GM10847 (cell line): ENCODE data around the gene PROS1.

ENCODE experiments used
- POLR2A ChIP-seq: IDR thresholded peaks from 2 replicates; pipeline ENCODE4 v1.6.1; 2011; ENCODE audit not compliant: insufficient read length; ENCODE audit errors: extremely low read depth

PROS1 gene

DNA sequence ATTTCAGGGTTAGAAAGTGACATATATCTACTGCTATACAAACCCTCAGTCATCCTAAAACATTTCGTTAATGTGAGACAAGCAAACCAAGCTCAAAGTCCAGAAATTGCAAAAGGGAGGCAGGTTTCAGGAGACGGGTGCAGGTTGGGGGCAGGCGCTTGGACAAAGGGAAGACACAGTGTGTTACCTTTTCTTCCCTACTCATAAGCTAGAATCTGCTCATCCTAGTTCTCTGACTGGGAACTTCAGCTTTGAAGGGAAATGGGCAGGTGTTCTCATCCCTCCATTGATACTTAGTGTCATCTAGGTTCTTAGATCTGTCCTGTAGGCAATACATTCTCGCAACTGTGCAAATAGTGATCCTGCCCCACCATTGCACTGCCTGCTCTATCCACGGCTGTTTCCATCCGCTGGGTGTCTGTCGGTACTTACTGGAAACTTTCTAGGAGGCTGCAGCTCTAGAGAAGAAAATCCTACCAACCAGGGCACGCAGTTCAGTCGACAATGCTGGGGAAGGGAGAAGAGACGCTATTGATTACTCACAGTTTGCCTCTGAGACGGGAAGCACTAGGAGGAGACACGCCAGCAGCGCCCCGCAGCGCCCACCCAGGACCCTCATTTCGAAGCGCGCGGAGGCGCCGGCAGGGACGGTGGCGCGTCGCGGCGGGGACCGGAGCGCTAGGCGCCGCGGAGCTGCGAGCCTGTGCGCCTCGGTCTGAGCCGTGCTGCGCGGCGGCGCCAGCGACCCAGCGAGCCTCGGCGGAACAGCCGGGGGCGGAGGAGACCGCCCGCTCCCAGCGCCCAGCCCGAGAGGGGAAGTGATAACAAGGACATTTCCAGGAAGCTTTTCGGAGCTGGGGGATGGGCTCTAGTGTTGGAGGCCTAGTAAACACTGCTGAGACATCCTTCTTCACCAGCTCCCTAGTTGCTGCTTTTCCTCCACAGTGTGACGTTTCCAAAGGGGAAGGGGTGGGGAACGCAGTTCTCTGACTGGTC, at the start of gene PROS1:
Gene PROS1 (minus strand): TSS at position 766 of the 996 bp plus-strand sequence. CDS start 147 bp downstream, at position 619.
- no peak for TF ChIP-seq POLR2A

DNA sequence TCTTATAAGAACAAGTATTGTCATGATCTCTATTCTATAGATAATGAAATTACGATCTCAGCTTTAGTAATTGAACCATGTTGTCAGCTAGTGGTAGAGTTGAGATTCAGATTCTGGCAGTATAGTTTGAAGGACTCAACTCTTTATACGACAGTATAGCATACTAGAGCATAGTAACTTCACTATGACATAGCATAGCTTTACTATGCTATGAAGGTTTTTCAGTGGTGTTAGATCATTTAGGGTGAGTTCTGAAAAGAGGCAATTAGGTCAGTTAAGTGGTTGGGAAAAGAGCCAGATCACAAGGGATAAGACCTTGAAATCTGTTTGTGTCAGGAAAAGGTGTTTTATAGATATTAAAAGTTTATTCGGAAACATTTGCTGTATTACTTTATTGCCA, 46.6 kb upstream of the PROS1 start:
- no peak for TF ChIP-seq POLR2A

- no peak for TF ChIP-seq POLR2A
These were observed 46.0 kb upstream of the PROS1 start for GRCh38 chr3:94019659-94020058.

- no peak for TF ChIP-seq POLR2A
These were observed 41.3 kb upstream of the PROS1 start for GRCh38 chr3:94015025-94015424.

DNA sequence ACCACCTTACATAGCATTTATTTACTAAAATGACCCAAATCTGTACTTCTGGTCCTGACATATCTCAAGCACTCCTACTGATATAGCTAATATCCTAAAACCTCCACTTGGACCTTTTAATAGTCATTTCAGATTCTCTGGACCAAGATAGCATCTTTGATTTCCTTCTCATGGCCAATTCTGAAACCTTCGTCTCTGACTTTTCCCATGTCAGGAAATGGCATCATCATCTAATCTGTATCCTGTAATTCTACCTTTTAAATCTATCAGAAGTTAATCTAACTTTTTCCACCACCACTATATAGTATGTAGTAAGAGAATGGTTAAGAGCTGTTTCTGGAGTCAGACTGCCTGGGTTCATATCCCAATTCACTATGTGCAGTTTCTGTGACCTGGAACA, 38.5 kb upstream of the PROS1 start:
- TF ChIP-seq POLR2A = no peak

DNA sequence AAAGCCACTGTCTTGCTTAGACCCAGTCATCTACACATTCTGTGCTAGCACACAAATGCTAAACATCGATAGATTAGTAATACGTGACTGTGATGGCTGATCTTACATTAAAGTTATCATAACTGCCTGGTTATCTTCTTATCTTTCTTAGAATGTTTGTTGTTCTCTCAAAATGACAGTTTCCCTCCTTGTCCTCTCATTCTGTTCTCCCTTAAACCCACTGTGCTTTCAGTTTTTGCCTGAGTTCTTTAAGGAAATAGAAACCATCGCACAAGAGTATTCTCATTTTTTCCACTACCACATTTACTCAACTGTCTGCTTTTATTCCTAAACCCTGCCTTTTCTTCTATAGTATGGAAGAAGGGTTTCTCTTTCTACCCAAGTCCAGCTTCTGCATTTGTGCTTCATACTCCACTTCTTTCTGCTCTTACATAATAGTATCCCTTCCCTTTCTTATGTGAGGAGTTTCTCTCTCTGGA, 37.6 kb upstream of the PROS1 start:
- no peak for TF ChIP-seq POLR2A

- TF ChIP-seq POLR2A = no peak
These were observed 35.9 kb upstream of the PROS1 start for GRCh38 chr3:94009608-94010007.

DNA sequence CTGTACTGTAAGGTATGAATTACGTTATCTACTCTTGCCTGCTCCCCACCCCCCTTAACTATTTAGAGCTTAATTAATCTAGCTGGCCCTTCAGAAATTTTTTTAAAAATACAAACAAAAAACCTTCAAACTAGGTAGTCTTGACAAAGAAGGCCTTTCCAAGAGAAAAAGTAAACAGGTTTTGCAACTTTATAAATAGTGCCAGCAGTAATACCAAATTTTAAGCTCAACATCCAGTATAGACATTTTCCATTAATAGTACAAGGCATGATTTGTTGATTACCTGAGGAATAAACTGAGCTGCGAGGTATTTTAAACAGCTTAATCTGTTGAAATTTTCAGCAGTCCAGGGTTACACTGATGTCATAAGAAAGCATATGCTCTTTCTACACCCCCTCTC, 34.6 kb upstream of the PROS1 start:
- TF ChIP-seq POLR2A = no peak

GRCh38 chr3:94004301-94004910, 30.7 kb upstream of the PROS1 start:
- no peak for TF ChIP-seq POLR2A

GRCh38 chr3:94001827-94002495, 28.3 kb upstream of the PROS1 start:
- TF ChIP-seq POLR2A = no peak

- no peak for TF ChIP-seq POLR2A
These were observed 27.5 kb upstream of the PROS1 start for GRCh38 chr3:94001191-94001590.

- no peak for TF ChIP-seq POLR2A
These were observed 20.4 kb upstream of the PROS1 start for GRCh38 chr3:93994056-93994455.

GRCh38 chr3:93992207-93992606, 18.5 kb upstream of the PROS1 start:
- TF ChIP-seq POLR2A = no peak

- TF ChIP-seq POLR2A = no peak
These were observed 17.9 kb upstream of the PROS1 start for GRCh38 chr3:93991631-93992030.

DNA sequence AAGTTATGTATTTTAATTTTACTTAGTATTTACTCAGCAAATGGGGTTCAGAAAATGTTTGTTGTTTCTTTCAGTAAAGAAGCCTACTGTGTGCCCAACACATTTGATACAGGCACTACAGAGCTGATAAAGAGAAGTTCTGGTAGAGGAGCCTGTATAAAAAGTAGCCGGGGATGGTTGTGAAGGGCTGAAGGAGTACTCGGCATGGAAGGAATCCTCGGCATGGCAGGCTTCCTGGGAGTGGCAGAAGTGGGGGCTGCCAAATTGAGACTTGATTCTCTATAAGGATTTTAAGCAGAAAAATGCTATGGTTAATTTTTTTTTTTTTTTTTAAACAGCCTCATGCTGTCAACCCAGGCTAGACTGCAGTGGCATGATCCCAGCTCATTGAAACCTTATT, 15.5 kb upstream of the PROS1 start:
- TF ChIP-seq POLR2A = no peak

- TF ChIP-seq POLR2A = no peak
These were observed 15.1 kb upstream of the PROS1 start for GRCh38 chr3:93988764-93989163.
